ENCODE data around the gene CTRB2.

DNA sequence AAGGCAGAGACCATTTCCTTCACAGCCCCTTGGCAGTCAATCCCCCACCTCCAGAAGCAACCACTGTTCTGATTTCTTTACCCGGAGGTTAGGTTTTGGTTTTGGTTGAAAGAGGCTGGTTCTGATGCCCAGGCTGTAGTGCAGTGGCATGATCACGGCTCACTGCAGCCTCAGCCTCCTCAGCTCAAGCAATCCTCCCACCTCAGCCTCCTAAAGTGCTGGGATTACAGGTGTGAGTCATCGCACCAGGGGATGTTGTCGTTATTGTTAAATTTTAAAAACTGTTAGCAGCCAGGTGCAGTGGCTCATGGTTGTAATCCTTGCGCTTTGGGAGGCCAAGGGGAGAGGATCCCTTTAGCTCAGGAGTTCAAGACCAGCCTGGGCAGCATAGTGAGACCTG lies 3.0 kb upstream of the CTRB2 start:
- TF ChIP-seq CTCF (IDR thresholded peaks at IDR 0.05) (no peak), POLR2A (IDR thresholded peaks at IDR 0.05) (no peak)

All from lower leg skin (tissue), 3 donors.